Chondrocyte (in vitro differentiated cells): ENCODE results near the gene SEMA4D. TPM values are rescaled to one million over a fixed set of nuclear protein-coding genes. Genes with fewer than 3 reads are reported as not detected.

Experiments
- DNase-seq: peaks from one replicate; pipeline ENCODE4 v3.0.0; 2021; ENCODE audit warnings: mixed read lengths, low spot score
- H3K27ac Mint-ChIP-seq: one replicate; pipeline ENCODE4 v1.8.0; 2021; ENCODE audit warnings: mild to moderate bottlenecking, moderate library complexity, mixed read lengths; ENCODE audit not compliant: unreplicated experiment
- H3K27me3 Mint-ChIP-seq: 2 replicates; pipeline ENCODE4 v1.8.0; 2021; ENCODE audit warnings: low read depth, mixed read lengths
- H3K36me3 Mint-ChIP-seq: 2 replicates; pipeline ENCODE4 v1.8.0; 2021; ENCODE audit warnings: low read depth, mixed read lengths
- H3K4me1 Mint-ChIP-seq: 2 replicates; pipeline ENCODE4 v1.8.0; 2021; ENCODE audit warnings: low read depth, mild to moderate bottlenecking, mixed read lengths
- H3K4me3 Mint-ChIP-seq: one replicate; pipeline ENCODE4 v1.8.0; 2021; ENCODE audit warnings: mild to moderate bottlenecking, moderate library complexity, mixed read lengths; ENCODE audit not compliant: unreplicated experiment
- H3K9me3 Mint-ChIP-seq: 2 replicates; pipeline ENCODE4 v1.8.0; 2021; ENCODE audit warnings: low read depth, mixed read lengths
- CTCF ChIP-seq: fragments of 200-600 bp; sonication (generic); IDR thresholded peaks from 2 replicates; pipeline ENCODE4 v1.5.0; 2021; ENCODE audit warnings: antibody characterized with exemption, mild to moderate bottlenecking, moderate library complexity
- total RNA-seq: library from RNA; stranded (reverse); gene quantifications from 3 replicates; pipeline ENCODE4 v1.2.1, GENCODE V29; 2021

SEMA4D gene
- total RNA-seq, 1 donor from 2014 or later, result 3.8 TPM

GRCh38 chr9:89402695-89403427 is 95.1 kb downstream of the SEMA4D start:
- no peak for DNase-seq
- H3K4me1 Mint-ChIP-seq, result peaks cover 14% of the 10 kb centered on the region
- no peak for TF ChIP-seq CTCF
- H3K27me3 Mint-ChIP-seq, result peaks cover 2% of the 10 kb centered on the region
- no peak overlapping the region for H3K4me3 Mint-ChIP-seq
- peaks cover 2% of the 10 kb centered on the region for H3K36me3 Mint-ChIP-seq
- H3K9me3 Mint-ChIP-seq, result peaks cover 5% of the 10 kb centered on the region
- no peak overlapping the region for H3K27ac Mint-ChIP-seq

GRCh38 chr9:89400403-89401116 is 97.4 kb downstream of the SEMA4D start:
- Mint-ChIP-seq H3K27ac (no peak overlapping the region), H3K36me3 (peaks cover 2% of the 10 kb centered on the region), H3K9me3 (no peaks in the 10 kb centered on the region)

GRCh38 chr9:89398621-89399020 is 99.3 kb downstream of the SEMA4D start:
- no peak for DNase-seq
- Mint-ChIP-seq H3K4me3 (no peak overlapping the region), H3K4me1 (no peaks in the 10 kb centered on the region), H3K27me3 (peaks cover 2% of the 10 kb centered on the region), H3K27ac (no peak overlapping the region), H3K9me3 (no peaks in the 10 kb centered on the region), H3K36me3 (peaks cover 2% of the 10 kb centered on the region)
- no peak for TF ChIP-seq CTCF

More at GRCh38 chr9:89400403-89401116, 97.4 kb downstream of the SEMA4D start:
- Mint-ChIP-seq H3K4me1 (peaks cover under 1% of the 10 kb centered on the region), H3K27me3 (peaks cover 2% of the 10 kb centered on the region), H3K4me3 (no peak overlapping the region)
- TF ChIP-seq CTCF, result no peak
- DNase-seq, result no peak

- Mint-ChIP-seq H3K27me3 (peaks cover 2% of the 10 kb centered on the region), H3K36me3 (peaks cover 2% of the 10 kb centered on the region), H3K27ac (no peak overlapping the region), H3K4me3 (no peak overlapping the region), H3K9me3 (no peaks in the 10 kb centered on the region), H3K4me1 (no peaks in the 10 kb centered on the region)
- DNase-seq, result no peak
- no peak for TF ChIP-seq CTCF
Observed at GRCh38 chr9:89397471-89397870, 100.4 kb downstream of the SEMA4D start.

- H3K36me3 Mint-ChIP-seq, result peaks cover 2% of the 10 kb centered on the region
- no peak for TF ChIP-seq CTCF
Observed at GRCh38 chr9:89395931-89396710, 101.8 kb downstream of the SEMA4D start.

More at GRCh38 chr9:89395931-89396710, 101.8 kb downstream of the SEMA4D start:
- peaks cover 2% of the 10 kb centered on the region for H3K27me3 Mint-ChIP-seq
- no peaks in the 10 kb centered on the region for H3K9me3 Mint-ChIP-seq
- H3K4me1 Mint-ChIP-seq, result no peaks in the 10 kb centered on the region
- H3K27ac Mint-ChIP-seq, result no peak overlapping the region
- no peak for DNase-seq
- no peak overlapping the region for H3K4me3 Mint-ChIP-seq
